ES-I3 (cell line): ENCODE measurements around the gene BNIP1.

ENCODE experiments used
- H3K36me3 ChIP-seq: 2 replicates; pipeline ENCODE4 v1.6.1; 2013; ENCODE audit warnings: mild to moderate bottlenecking, low read length, control low read depth, moderate library complexity; ENCODE audit not compliant: insufficient read depth
- H3K4me1 ChIP-seq: 2 replicates; pipeline ENCODE4 v1.6.1; 2013; ENCODE audit warnings: mild to moderate bottlenecking, control low read depth, low read length; ENCODE audit not compliant: insufficient read depth
- H3K9ac ChIP-seq: 2 replicates; pipeline ENCODE4 v1.6.1; 2013; ENCODE audit warnings: low read depth, mild to moderate bottlenecking, low read length, moderate library complexity
- H3K9me3 ChIP-seq: 2 replicates; pipeline ENCODE4 v1.6.1; 2013; ENCODE audit warnings: mild to moderate bottlenecking, low read length, moderate library complexity; ENCODE audit not compliant: control insufficient read depth, insufficient read depth

Gene BNIP1

GRCh38 chr5:173188280-173188679 is 43.9 kb downstream of the BNIP1 start:
- Histone ChIP-seq H3K9ac (no peak overlapping the region), H3K9me3 (no peaks in the 10 kb centered on the region), H3K36me3 (no peaks in the 10 kb centered on the region), H3K4me1 (no peaks in the 10 kb centered on the region)

GRCh38 chr5:173191015-173191414 is 46.7 kb downstream of the BNIP1 start:
- Histone ChIP-seq H3K36me3 (no peaks in the 10 kb centered on the region), H3K4me1 (no peaks in the 10 kb centered on the region), H3K9ac (no peak overlapping the region), H3K9me3 (no peaks in the 10 kb centered on the region)

GRCh38 chr5:173191561-173191960 is 47.2 kb downstream of the BNIP1 start:
- H3K4me1 ChIP-seq = no peaks in the 10 kb centered on the region
- H3K36me3 ChIP-seq = no peaks in the 10 kb centered on the region
- H3K9me3 ChIP-seq = no peaks in the 10 kb centered on the region
- H3K9ac ChIP-seq = no peak overlapping the region

GRCh38 chr5:173192561-173192960 is 48.2 kb downstream of the BNIP1 start:
- H3K9ac ChIP-seq = no peak overlapping the region
- H3K36me3 ChIP-seq = no peaks in the 10 kb centered on the region
- H3K9me3 ChIP-seq = no peaks in the 10 kb centered on the region
- H3K4me1 ChIP-seq = no peaks in the 10 kb centered on the region

GRCh38 chr5:173196133-173196952 is 52.0 kb downstream of the BNIP1 start:
- Histone ChIP-seq H3K9ac (no peak overlapping the region), H3K4me1 (peaks cover under 1% of the 10 kb centered on the region; the same call in 1 of the 2 replicates), H3K36me3 (no peaks in the 10 kb centered on the region), H3K9me3 (peaks cover 10% of the 10 kb centered on the region; the same call in 1 of the 2 replicates)

- Histone ChIP-seq H3K9me3 (peaks cover 10% of the 10 kb centered on the region; the same call in 1 of the 2 replicates), H3K4me1 (peaks cover 3% of the 10 kb centered on the region; the same call in 1 of the 2 replicates), H3K36me3 (no peaks in the 10 kb centered on the region), H3K9ac (no peak overlapping the region)
These were observed 53.1 kb downstream of the BNIP1 start for GRCh38 chr5:173197375-173197891.

- H3K4me1 ChIP-seq = peaks cover 6% of the 10 kb centered on the region; the same call in 1 of the 2 replicates
- no peaks in the 10 kb centered on the region for H3K36me3 ChIP-seq
- no peak overlapping the region for H3K9ac ChIP-seq
- H3K9me3 ChIP-seq = peaks cover 10% of the 10 kb centered on the region; the same call in 1 of the 2 replicates
These were observed 53.7 kb downstream of the BNIP1 start for GRCh38 chr5:173198049-173198448.

- Histone ChIP-seq H3K9me3 (peaks cover 10% of the 10 kb centered on the region; the same call in 1 of the 2 replicates), H3K4me1 (peaks cover 7% of the 10 kb centered on the region; the same call in 1 of the 2 replicates), H3K36me3 (no peaks in the 10 kb centered on the region), H3K9ac (no peak overlapping the region)
These were observed 56.0 kb downstream of the BNIP1 start for GRCh38 chr5:173200356-173200755.

- Histone ChIP-seq H3K9me3 (peaks cover 10% of the 10 kb centered on the region; the same call in 1 of the 2 replicates), H3K9ac (peak overlapping the region; percentile 47; the same call in 1 of the 2 replicates), H3K4me1 (peaks cover 7% of the 10 kb centered on the region; the same call in 1 of the 2 replicates)
These were observed 57.4 kb downstream of the BNIP1 start for GRCh38 chr5:173201636-173202265.

GRCh38 chr5:173202266-173202875 is 58.0 kb downstream of the BNIP1 start:
- H3K9me3 ChIP-seq = peaks cover 10% of the 10 kb centered on the region; the same call in 1 of the 2 replicates
- peak overlapping the region; percentile 47; the same call in 1 of the 2 replicates for H3K9ac ChIP-seq
- H3K36me3 ChIP-seq = no peaks in the 10 kb centered on the region
- H3K4me1 ChIP-seq = peaks cover 7% of the 10 kb centered on the region; the same call in 1 of the 2 replicates

More at GRCh38 chr5:173201636-173202265, 57.4 kb downstream of the BNIP1 start:
- no peaks in the 10 kb centered on the region for H3K36me3 ChIP-seq

- Histone ChIP-seq H3K9me3 (peaks cover 6% of the 10 kb centered on the region; the same call in 1 of the 2 replicates), H3K9ac (no peak overlapping the region), H3K36me3 (no peaks in the 10 kb centered on the region; the same call in 1 of the 2 replicates), H3K4me1 (peaks cover 7% of the 10 kb centered on the region; the same call in 1 of the 2 replicates)
These were observed 60.1 kb downstream of the BNIP1 start for GRCh38 chr5:173204185-173204979.

GRCh38 chr5:173205916-173206315 is 61.6 kb downstream of the BNIP1 start:
- H3K4me1 ChIP-seq = peaks cover 7% of the 10 kb centered on the region; the same call in 1 of the 2 replicates
- no peak overlapping the region for H3K9ac ChIP-seq
- H3K9me3 ChIP-seq = no peaks in the 10 kb centered on the region
- H3K36me3 ChIP-seq = no peaks in the 10 kb centered on the region; the same call in 1 of the 2 replicates

- Histone ChIP-seq H3K9ac (no peak overlapping the region), H3K4me1 (no peaks in the 10 kb centered on the region), H3K9me3 (no peaks in the 10 kb centered on the region), H3K36me3 (no peaks in the 10 kb centered on the region; the same call in 1 of the 2 replicates)
These were observed 64.0 kb downstream of the BNIP1 start for GRCh38 chr5:173208296-173208695.
